Panc1 (cell line): ENCODE measurements around the gene MGMT. TPM values are rescaled to one million over a fixed set of nuclear protein-coding genes. Genes with fewer than 3 reads are reported as not detected.

ENCODE experiments used
- ATAC-seq: fragments of 200-7000 bp; cut with Tn5 transposase; 2 replicates; pipeline ENCODE4 v1.9.1; 2020; ENCODE audit warnings: mild to moderate bottlenecking, moderate library complexity
- BruUV-seq: library from RNA; stranded (reverse); fragments of 400-500 nt; replicated peaks from 2 replicates; lab custom pipeline; 2021; lab: Mats Ljungman, UMichigan
- CTCF ChIA-PET: fragments of 300-600 bp; sonication (Branson Sonifier 250); formaldehyde crosslinking; loops from one replicate; lab custom pipeline; 2022; ENCODE audit warnings: antibody characterized with exemption; lab: Charles Lee
- POLR2A ChIA-PET: fragments of 300-600 bp; sonication (Branson Sonifier 250); formaldehyde crosslinking; loops from one replicate; lab custom pipeline; 2022; ENCODE audit warnings: antibody characterized with exemption; lab: Charles Lee
- DNase-seq: peaks from one replicate; pipeline ENCODE4 v3.0.0-alpha.2; 2010; ENCODE audit warnings: low read depth, low spot score
- H3K27ac ChIP-seq: 2 replicates; pipeline ENCODE4 v1.5.1; 2011; ENCODE audit warnings: mild to moderate bottlenecking, low read length, inconsistent platforms
- H3K27me3 ChIP-seq: fragments of 200-500 bp; sonication (Bioruptor generic); 2 replicates; pipeline ENCODE4 v1.6.0; 2014; ENCODE audit warnings: low read length, inconsistent platforms; ENCODE audit not compliant: control insufficient read depth, insufficient read depth
- H3K36me3 ChIP-seq: fragments of 200-500 bp; sonication (Bioruptor generic); 2 replicates; pipeline ENCODE4 v1.5.1; 2014; ENCODE audit warnings: inconsistent platforms, mild to moderate bottlenecking, low read length, moderate library complexity; ENCODE audit not compliant: control insufficient read depth, insufficient read depth
- H3K4me1 ChIP-seq: 2 replicates; pipeline ENCODE4 v1.5.1; 2011; ENCODE audit warnings: inconsistent platforms, mild to moderate bottlenecking, low read length, moderate library complexity; ENCODE audit not compliant: control insufficient read depth, insufficient read depth
- H3K4me3 ChIP-seq, 2 experiments: 2 replicates each; pipeline ENCODE4 v1.5.1; 2011 to 2012; ENCODE audit warnings: low read depth in 2 of 2, low read length in 2 of 2, mild to moderate bottlenecking in 2 of 2, inconsistent platforms in 1 of 2, moderate library complexity in 1 of 2
- H3K9me3 ChIP-seq: fragments of 200-500 bp; sonication (Bioruptor generic); 2 replicates; pipeline ENCODE4 v1.5.1; 2014; ENCODE audit warnings: low read depth, mild to moderate bottlenecking, inconsistent platforms, low read length, moderate library complexity; ENCODE audit not compliant: control insufficient read depth, insufficient read depth
- POLR2AphosphoS5 ChIP-seq: IDR thresholded peaks from 2 replicates; pipeline ENCODE4 v1.6.1; 2012; ENCODE audit warnings: mild to moderate bottlenecking, low read depth, low read length, moderate library complexity
- SIN3A ChIP-seq: IDR thresholded peaks from 2 replicates; pipeline ENCODE4 v1.6.1; 2012; ENCODE audit warnings: low read depth, mild to moderate bottlenecking, low read length, moderate library complexity, borderline replicate concordance; ENCODE audit not compliant: insufficient read depth
- TCF7L2 ChIP-seq: IDR thresholded peaks from 2 replicates; pipeline ENCODE4 v1.6.1; 2011; ENCODE audit warnings: mild to moderate bottlenecking, low read depth, low read length, inconsistent platforms
- in situ Hi-C: cut with HindIII; loops from 2 replicates; pipeline ENCODE4 v1.10.0; 2016; ENCODE audit warnings: low sequenced_read_pairs, low pct_unique_long_range_greater_than_20kb
- intact Hi-C: fragments of 100-400 bp; cut with micrococcal nuclease; formaldehyde crosslinking; loops from one replicate; pipeline ENCODE4 v1.10.0; 2022; ENCODE audit not compliant: unreplicated experiment
- total RNA-seq: library from RNA; stranded (reverse); gene quantifications from one replicate; pipeline ENCODE4 v1.2.1, GENCODE V29; 2021; ENCODE audit not compliant: unreplicated experiment
- TF ChIP-seq, protein P1 (sequence below): fragments of 450-650 bp; IDR thresholded peaks from 2 replicates; pipeline ENCODE4 v1.5.1; 2017; ENCODE audit warnings: mild to moderate bottlenecking
- TF ChIP-seq, protein P2 (sequence below), 2 experiments: IDR thresholded peaks; 2 replicates each; pipeline ENCODE4 v1.6.1; 2011 to 2012; ENCODE audit warnings: low read depth in 2 of 2, control low read depth in 1 of 2, low read length in 1 of 2, mild to moderate bottlenecking in 1 of 2, moderate library complexity in 1 of 2; ENCODE audit not compliant: insufficient read depth in 1 of 2

MGMT gene
- total RNA-seq, 1 experiment from 2014 or later, result 27.3 TPM

DNA sequence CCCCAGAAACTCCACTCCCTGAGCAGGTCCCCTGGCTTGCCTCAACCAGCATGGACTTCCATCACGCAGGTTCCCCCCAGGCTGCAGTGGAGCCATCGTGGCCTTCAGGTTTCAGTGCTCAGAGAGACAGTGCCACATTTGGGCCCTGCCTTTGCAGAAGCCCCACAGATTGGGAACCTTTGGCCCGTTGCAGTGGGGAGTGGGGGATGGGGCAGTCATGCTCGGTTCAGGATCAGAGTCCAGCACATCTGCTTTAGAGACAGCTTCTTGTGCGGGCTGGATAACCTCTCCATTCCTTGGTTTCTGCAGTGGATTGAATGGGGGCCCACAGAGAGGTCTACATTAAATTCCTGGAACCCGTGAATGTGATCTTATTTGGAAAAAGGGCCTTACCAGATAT is 313.2 kb downstream of the MGMT start:
- DNase-seq (no peak), ATAC-seq (no peak)
- Histone ChIP-seq H3K36me3 (no peaks in the 10 kb centered on the region), H3K9me3 (no peaks in the 10 kb centered on the region), H3K27me3 (no peaks in the 10 kb centered on the region), H3K4me3 (no peak overlapping the region), H3K4me1 (no peaks in the 10 kb centered on the region), H3K27ac (no peak overlapping the region)
- no TSS peak for BruUV-seq
- POLR2A ChIA-PET, result no interaction called here
- intact Hi-C loops (no loop called here), in situ Hi-C loops (no loop called here)
- TF ChIP-seq TCF7L2 (no peak), SIN3A (no peak)
- TF ChIP-seq, protein P1, sequence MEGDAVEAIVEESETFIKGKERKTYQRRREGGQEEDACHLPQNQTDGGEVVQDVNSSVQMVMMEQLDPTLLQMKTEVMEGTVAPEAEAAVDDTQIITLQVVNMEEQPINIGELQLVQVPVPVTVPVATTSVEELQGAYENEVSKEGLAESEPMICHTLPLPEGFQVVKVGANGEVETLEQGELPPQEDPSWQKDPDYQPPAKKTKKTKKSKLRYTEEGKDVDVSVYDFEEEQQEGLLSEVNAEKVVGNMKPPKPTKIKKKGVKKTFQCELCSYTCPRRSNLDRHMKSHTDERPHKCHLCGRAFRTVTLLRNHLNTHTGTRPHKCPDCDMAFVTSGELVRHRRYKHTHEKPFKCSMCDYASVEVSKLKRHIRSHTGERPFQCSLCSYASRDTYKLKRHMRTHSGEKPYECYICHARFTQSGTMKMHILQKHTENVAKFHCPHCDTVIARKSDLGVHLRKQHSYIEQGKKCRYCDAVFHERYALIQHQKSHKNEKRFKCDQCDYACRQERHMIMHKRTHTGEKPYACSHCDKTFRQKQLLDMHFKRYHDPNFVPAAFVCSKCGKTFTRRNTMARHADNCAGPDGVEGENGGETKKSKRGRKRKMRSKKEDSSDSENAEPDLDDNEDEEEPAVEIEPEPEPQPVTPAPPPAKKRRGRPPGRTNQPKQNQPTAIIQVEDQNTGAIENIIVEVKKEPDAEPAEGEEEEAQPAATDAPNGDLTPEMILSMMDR, result no peak
- CTCF ChIA-PET, result no interaction called here

DNA sequence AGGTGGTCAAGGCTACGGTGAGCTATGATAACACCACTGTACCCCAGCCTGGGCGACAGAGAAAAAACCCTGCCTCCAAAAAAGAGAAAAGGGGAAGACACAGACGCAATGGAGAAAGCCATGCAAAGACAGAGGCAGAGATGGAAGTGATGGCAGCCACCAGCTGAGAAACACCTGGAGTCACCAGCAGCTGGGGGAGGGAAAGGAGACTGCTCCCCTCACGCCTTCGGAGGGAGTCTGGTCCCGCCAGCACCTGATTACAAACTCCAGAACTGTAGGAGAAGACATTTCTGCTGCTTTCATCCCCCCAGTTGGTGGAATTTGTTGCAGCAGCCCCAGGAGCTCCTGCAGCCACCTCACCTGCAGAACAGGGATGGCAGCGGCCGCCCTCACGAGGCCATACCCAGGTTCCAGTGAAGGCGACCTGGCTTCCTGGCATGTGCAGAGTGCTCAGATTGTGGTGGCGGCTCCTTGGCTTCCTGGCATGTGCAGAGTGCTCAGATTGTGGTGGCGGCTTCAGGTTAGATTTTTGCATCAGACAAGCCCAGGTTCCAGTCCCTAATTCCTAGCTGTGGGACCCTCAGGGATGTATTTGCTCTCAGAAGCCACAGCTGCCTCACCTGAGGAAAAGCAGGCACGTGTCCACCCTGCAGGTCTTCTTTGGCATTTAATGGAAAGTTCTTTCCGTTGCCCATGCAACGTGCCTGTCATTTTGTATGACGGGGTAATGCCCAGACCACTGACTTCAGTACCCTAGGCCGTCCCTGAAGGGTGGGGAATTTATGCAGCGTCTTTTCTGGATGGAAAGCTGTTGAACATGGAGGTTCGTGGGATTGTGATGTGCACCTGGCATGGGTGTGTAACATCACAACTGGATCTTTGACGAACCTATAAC is 314.1 kb downstream of the MGMT start:
- Histone ChIP-seq H3K27ac (no peak overlapping the region), H3K4me3 (no peak overlapping the region), H3K36me3 (no peaks in the 10 kb centered on the region), H3K9me3 (no peaks in the 10 kb centered on the region), H3K27me3 (no peaks in the 10 kb centered on the region), H3K4me1 (no peaks in the 10 kb centered on the region)
- intact Hi-C loops (no loop called here), in situ Hi-C loops (no loop called here)
- TF ChIP-seq, protein P2, sequence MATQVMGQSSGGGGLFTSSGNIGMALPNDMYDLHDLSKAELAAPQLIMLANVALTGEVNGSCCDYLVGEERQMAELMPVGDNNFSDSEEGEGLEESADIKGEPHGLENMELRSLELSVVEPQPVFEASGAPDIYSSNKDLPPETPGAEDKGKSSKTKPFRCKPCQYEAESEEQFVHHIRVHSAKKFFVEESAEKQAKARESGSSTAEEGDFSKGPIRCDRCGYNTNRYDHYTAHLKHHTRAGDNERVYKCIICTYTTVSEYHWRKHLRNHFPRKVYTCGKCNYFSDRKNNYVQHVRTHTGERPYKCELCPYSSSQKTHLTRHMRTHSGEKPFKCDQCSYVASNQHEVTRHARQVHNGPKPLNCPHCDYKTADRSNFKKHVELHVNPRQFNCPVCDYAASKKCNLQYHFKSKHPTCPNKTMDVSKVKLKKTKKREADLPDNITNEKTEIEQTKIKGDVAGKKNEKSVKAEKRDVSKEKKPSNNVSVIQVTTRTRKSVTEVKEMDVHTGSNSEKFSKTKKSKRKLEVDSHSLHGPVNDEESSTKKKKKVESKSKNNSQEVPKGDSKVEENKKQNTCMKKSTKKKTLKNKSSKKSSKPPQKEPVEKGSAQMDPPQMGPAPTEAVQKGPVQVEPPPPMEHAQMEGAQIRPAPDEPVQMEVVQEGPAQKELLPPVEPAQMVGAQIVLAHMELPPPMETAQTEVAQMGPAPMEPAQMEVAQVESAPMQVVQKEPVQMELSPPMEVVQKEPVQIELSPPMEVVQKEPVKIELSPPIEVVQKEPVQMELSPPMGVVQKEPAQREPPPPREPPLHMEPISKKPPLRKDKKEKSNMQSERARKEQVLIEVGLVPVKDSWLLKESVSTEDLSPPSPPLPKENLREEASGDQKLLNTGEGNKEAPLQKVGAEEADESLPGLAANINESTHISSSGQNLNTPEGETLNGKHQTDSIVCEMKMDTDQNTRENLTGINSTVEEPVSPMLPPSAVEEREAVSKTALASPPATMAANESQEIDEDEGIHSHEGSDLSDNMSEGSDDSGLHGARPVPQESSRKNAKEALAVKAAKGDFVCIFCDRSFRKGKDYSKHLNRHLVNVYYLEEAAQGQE (IDR thresholded peaks at IDR 0.05; ENCODE audit: insufficient read depth in 1 of 2, low read depth in 2 of 2, low read length in 1 of 2), result no peak
- TF ChIP-seq POLR2AphosphoS5 (no peak), SIN3A (no peak), TCF7L2 (no peak)
- TF ChIP-seq, protein P1, result no peak
- ChIA-PET POLR2A (interaction anchor here (0.6 kb wide), 1 partner anchor 10 kb away, joined by 4 read pairs; no protein-coding TSS in a partner anchor), CTCF (interaction anchor here (1.0 kb wide), 1 partner anchor 28 kb away, joined by 3 read pairs; no protein-coding TSS in a partner anchor)
- no TSS peak for BruUV-seq
- no peak for DNase-seq
- no peak for ATAC-seq
